Osteoblast (primary cell): Measurements from ENCODE around the gene ZNF790. TPM values are rescaled to one million over a fixed set of nuclear protein-coding genes. Genes with fewer than 3 reads are reported as not detected.

Source experiments
- DNase-seq: peaks from one replicate; pipeline ENCODE4 v3.0.0; 2011; ENCODE audit warnings: low spot score, mixed read lengths; ENCODE audit not compliant: insufficient read length; ENCODE audit errors: missing footprints
- H2AFZ ChIP-seq: 2 replicates; pipeline ENCODE4 v1.6.0; 2011; ENCODE audit warnings: mild to moderate bottlenecking, low read length
- H3K27ac ChIP-seq: 2 replicates; pipeline ENCODE4 v1.5.1; 2011; ENCODE audit warnings: mild to moderate bottlenecking, low read depth, low read length, moderate library complexity
- H3K27me3 ChIP-seq: 2 replicates; pipeline ENCODE4 v1.6.0; 2012; ENCODE audit warnings: mild to moderate bottlenecking, control low read depth, inconsistent platforms, low read length, moderate library complexity; ENCODE audit not compliant: insufficient read depth
- H3K36me3 ChIP-seq: 2 replicates; pipeline ENCODE4 v1.5.1; 2011; ENCODE audit warnings: mild to moderate bottlenecking, low read length, control low read depth, moderate library complexity; ENCODE audit not compliant: insufficient read depth
- H3K4me1 ChIP-seq: 2 replicates; pipeline ENCODE4 v1.5.1; 2011; ENCODE audit warnings: mild to moderate bottlenecking, low read length, control low read depth, moderate library complexity; ENCODE audit not compliant: insufficient read depth
- H3K4me2 ChIP-seq: 2 replicates; pipeline ENCODE4 v1.6.0; 2011; ENCODE audit warnings: mild to moderate bottlenecking, low read length; ENCODE audit not compliant: insufficient read depth
- H3K4me3 ChIP-seq: fragments of 200-600 bp; sonication (generic); 3 replicates; pipeline ENCODE4 v1.5.1; 2012; ENCODE audit warnings: mild to moderate bottlenecking, low read length, inconsistent platforms; ENCODE audit not compliant: insufficient read depth
- H3K79me2 ChIP-seq: 2 replicates; pipeline ENCODE4 v1.6.0; 2012; ENCODE audit warnings: mild to moderate bottlenecking, low read length, control low read depth, inconsistent platforms; ENCODE audit not compliant: insufficient read depth
- H3K9me3 ChIP-seq: 2 replicates; pipeline ENCODE4 v1.5.1; 2011; ENCODE audit warnings: low read depth, low read length, control low read depth
- H4K20me1 ChIP-seq: 2 replicates; pipeline ENCODE4 v1.6.0; 2012; ENCODE audit warnings: mild to moderate bottlenecking, low read length, control low read depth; ENCODE audit not compliant: insufficient read depth
- total RNA-seq: library from RNA; depleted of rRNA; stranded (reverse); fragments of >200 nt; gene quantifications from 2 replicates; pipeline ENCODE4 v1.2.3, GENCODE V29; 2012
- TF ChIP-seq, protein P1 (sequence below): IDR thresholded peaks from 2 replicates; pipeline ENCODE4 v1.5.1; 2011; ENCODE audit warnings: mild to moderate bottlenecking, low read depth, low read length, moderate library complexity; ENCODE audit errors: extremely low read depth

ZNF790 gene
- total RNA-seq = 6.9 and 8.3 TPM in 2 replicates

- peaks cover 39% of the 10 kb centered on the region for H3K79me2 ChIP-seq
- H3K27ac ChIP-seq = peak within 1 kb of the TSS; percentile 84
- no peaks in the 10 kb centered on the region for H3K27me3 ChIP-seq
- peak within 1 kb of the TSS; percentile 88 for H3K4me3 ChIP-seq
- H2AFZ ChIP-seq = peak within 1 kb of the TSS; percentile 99
- TF ChIP-seq, protein P1, sequence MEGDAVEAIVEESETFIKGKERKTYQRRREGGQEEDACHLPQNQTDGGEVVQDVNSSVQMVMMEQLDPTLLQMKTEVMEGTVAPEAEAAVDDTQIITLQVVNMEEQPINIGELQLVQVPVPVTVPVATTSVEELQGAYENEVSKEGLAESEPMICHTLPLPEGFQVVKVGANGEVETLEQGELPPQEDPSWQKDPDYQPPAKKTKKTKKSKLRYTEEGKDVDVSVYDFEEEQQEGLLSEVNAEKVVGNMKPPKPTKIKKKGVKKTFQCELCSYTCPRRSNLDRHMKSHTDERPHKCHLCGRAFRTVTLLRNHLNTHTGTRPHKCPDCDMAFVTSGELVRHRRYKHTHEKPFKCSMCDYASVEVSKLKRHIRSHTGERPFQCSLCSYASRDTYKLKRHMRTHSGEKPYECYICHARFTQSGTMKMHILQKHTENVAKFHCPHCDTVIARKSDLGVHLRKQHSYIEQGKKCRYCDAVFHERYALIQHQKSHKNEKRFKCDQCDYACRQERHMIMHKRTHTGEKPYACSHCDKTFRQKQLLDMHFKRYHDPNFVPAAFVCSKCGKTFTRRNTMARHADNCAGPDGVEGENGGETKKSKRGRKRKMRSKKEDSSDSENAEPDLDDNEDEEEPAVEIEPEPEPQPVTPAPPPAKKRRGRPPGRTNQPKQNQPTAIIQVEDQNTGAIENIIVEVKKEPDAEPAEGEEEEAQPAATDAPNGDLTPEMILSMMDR = no peak
- peaks cover 6% of the 10 kb centered on the region for H3K36me3 ChIP-seq
- H4K20me1 ChIP-seq = no peaks in the 10 kb centered on the region
- peak within 1 kb of the TSS; percentile 97 for H3K4me2 ChIP-seq
- peak; percentile 92 for DNase-seq
- no peaks in the 10 kb centered on the region for H3K9me3 ChIP-seq
- H3K4me1 ChIP-seq = peaks cover 12% of the 10 kb centered on the region
Observed at GRCh38 chr19:36837906-36838783, at the start of gene ZNF790. Gene ZNF790 (minus strand): TSS chr19:36838387. CDS start chr19:36825619, 12,768 bp downstream.

GRCh38 chr19:36876993-36877938, 39.1 kb upstream of the ZNF790 start:
- Histone ChIP-seq H2AFZ (no peak overlapping the region), H3K27me3 (no peaks in the 10 kb centered on the region), H3K4me2 (no peak overlapping the region), H3K9me3 (peaks cover 32% of the 10 kb centered on the region), H3K79me2 (no peaks in the 10 kb centered on the region), H3K4me1 (no peaks in the 10 kb centered on the region), H3K27ac (no peak overlapping the region), H3K4me3 (no peak overlapping the region), H4K20me1 (no peaks in the 10 kb centered on the region), H3K36me3 (peaks cover 10% of the 10 kb centered on the region)
- DNase-seq = no peak
- TF ChIP-seq, protein P1 = no peak

- TF ChIP-seq, protein P1 = no peak
- Histone ChIP-seq H3K4me2 (peak overlapping the region; percentile 99), H4K20me1 (no peaks in the 10 kb centered on the region), H3K27me3 (no peaks in the 10 kb centered on the region), H3K9me3 (no peaks in the 10 kb centered on the region), H3K36me3 (no peaks in the 10 kb centered on the region), H3K79me2 (peaks cover 11% of the 10 kb centered on the region), H3K4me1 (peaks cover 9% of the 10 kb centered on the region), H3K4me3 (peak overlapping the region; percentile 99), H3K27ac (no peak overlapping the region), H2AFZ (no peak overlapping the region)
- no peak for DNase-seq
Observed at GRCh38 chr19:36851898-36852297, 13.7 kb upstream of the ZNF790 start.
